GM12874 (cell line): ENCODE data around the gene PKIB.

ENCODE experiments used
- TF ChIP-seq, protein P1 (sequence below): IDR thresholded peaks from 2 replicates; pipeline ENCODE4 v1.5.1; 2011; ENCODE audit warnings: low read depth, mild to moderate bottlenecking, control low read depth, low read length, moderate library complexity; ENCODE audit not compliant: insufficient read depth

The PKIB gene

DNA sequence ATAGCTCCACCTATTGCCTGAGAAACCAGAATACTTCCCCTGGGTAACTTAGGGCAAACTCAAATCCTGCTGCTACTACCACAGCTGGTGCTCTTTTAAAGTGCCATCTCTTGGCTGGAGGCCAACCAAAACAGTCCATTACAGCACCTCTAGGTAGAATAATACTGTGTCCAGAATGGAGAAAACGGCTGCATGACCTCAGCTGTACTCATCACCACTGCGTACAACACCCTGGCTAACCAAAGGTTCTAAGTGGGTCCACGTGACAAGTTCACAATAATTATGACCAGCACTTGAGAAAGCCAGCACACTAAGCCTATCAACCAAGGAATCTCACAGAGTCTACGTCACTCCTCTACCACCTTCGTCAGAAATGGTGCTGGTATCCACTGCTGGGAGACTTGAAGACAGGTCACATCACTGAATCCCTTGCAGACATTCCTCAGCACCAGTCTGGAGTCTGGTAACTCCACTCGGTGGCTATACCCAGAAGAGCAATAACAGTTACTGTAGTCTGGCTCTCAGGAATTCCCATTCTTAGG lies 40.9 kb upstream of the PKIB start:
- TF ChIP-seq, protein P1, sequence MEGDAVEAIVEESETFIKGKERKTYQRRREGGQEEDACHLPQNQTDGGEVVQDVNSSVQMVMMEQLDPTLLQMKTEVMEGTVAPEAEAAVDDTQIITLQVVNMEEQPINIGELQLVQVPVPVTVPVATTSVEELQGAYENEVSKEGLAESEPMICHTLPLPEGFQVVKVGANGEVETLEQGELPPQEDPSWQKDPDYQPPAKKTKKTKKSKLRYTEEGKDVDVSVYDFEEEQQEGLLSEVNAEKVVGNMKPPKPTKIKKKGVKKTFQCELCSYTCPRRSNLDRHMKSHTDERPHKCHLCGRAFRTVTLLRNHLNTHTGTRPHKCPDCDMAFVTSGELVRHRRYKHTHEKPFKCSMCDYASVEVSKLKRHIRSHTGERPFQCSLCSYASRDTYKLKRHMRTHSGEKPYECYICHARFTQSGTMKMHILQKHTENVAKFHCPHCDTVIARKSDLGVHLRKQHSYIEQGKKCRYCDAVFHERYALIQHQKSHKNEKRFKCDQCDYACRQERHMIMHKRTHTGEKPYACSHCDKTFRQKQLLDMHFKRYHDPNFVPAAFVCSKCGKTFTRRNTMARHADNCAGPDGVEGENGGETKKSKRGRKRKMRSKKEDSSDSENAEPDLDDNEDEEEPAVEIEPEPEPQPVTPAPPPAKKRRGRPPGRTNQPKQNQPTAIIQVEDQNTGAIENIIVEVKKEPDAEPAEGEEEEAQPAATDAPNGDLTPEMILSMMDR = no peak

DNA sequence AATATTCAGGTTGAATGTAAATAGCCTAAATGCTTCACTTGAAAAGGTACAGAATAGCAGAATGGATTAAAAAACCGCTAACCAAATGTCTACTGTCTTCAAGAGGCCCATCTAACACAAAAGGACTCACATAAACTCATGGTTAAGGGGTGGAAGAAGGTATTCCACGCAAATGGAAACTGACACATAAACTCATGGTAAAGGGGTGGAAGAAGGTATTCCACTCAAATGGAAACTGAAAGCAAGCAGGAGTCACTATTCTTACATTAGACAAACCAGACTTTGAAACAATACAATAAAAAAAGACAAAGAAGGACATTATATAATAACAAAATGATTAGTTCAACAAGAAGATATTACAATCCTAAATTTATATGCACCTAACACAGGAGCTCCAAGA lies 38.3 kb upstream of the PKIB start:
- TF ChIP-seq, protein P1 = no peak

DNA sequence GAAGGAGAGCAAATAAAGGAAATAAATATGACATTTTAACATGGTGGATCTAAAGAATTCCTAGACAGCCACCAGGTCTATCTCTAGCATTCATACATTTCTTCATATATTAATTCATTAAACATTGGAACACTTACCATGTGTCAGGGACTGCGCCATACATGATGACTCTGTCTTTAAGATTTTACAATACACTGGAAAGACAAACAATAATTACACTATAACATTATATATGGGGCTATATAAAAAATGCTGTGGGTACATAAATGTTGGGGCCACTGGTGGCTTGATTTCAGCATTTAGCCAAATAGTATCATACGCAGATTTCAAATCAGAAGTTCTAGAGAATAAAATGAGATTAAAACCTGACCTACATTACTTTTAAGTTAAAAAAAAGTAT lies 33.3 kb upstream of the PKIB start:
- TF ChIP-seq, protein P1 = no peak

DNA sequence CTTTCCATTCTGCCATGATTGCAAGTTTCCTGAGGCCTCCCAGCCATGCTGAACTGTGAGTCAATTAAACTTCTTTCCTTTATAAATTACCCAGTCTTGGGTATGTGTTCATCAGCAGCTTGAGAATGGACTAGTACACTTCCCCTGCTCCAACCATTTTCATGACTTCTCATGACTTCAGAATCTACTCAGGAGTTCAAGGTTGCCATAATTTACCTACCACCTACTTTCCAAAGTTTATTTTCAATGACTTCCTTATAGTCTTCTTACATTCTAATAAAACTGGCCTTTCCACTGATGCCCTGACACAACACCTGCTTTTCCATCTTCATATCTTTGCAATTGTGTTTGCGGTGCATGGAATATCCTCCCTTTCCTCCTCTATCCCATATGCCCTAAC lies 31.2 kb upstream of the PKIB start:
- TF ChIP-seq, protein P1 = no peak

DNA sequence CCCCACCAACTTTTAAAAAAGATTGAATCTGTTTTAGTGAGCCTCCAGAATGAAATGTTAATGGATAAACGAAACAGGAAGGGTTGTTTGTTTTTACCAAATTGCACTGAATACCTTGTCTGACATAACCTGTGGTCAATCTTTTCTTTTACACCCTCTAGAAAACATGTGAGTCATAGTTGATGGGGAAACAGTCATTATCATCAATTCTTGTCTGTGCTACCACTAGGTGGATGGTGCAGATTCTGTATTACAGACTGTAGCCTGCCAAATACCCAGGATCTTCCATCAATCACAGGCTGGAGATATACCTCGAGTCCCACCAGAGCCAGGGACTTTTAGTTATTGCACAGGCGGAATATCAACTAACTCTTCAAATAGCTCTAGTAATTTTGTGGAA lies 29.5 kb upstream of the PKIB start:
- TF ChIP-seq, protein P1 = no peak

DNA sequence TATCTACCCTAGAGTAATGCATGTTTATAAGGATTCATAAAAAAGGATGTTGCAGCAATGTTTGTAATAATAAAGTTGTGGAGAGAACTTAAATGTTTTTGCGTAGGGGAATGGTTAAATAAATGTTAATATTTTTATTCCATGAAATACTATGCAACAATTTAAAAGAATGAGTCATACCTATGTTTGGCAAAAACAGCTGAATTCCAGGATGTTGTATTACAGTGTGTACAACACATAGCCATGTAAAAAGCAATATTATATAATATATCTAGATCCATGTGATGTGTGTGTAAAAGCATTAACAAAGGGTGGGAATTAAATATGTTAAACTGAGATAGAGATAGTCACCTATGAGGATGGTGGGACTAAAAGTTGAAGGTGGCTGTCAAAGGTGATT lies 21.1 kb upstream of the PKIB start:
- TF ChIP-seq, protein P1 = no peak

DNA sequence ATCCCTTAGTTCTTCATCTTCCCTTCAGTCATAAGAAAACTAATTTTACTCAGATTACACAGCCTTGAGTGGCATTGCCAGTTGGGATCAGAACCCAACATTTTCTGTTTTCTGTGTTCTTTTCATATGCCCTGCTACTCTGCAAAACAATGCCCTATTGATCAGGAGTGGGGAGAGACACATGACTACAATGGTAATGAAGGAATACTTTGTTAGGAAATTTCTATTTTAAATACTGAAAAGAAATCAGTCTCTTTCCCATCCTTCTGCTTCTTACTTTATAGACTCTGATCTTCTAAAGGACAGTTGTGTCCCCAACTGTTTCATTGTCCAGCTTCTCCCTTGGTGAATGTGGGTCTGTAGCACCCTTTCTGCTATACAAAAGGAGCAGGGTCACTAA lies 5.5 kb upstream of the PKIB start:
- TF ChIP-seq, protein P1 = no peak
